K562 (cell line): ENCODE data around the gene RETN. TPM values are rescaled to one million over a fixed set of nuclear protein-coding genes. Genes with fewer than 3 reads are reported as not detected.

Experiments used
- ATAC-seq: fragments of 200-7000 bp; cut with Tn5 transposase; 3 replicates; pipeline ENCODE4 v1.9.1; 2020; ENCODE audit warnings: moderate library complexity
- BruUV-seq: library from RNA; stranded (reverse); fragments of 400-500 nt; replicated peaks from 2 replicates; lab custom pipeline; 2021; lab: Mats Ljungman, UMichigan
- CTCF ChIA-PET: fragments of 300-600 bp; formaldehyde crosslinking; extraction: SDS; loops from one replicate; lab custom pipeline; 2021; ENCODE audit warnings: low intra/inter-chr PET ratio; lab: Yijun Ruan, JAX
- POLR2A ChIA-PET: fragments of 300-600, 350-650 bp; sonication (Branson Sonifier 250); formaldehyde crosslinking; extraction: SDS; loops from one replicate; lab custom pipeline; 2021; ENCODE audit warnings: antibody characterized with exemption, inconsistent platforms; lab: Yijun Ruan, JAX
- DNase-seq, 4 experiments: peaks; one replicate each; pipeline versions ENCODE4 v3.0.0 to v3.0.0-alpha.2; 2011 to 2018; ENCODE audit warnings: low spot score in 3 of 4, mixed read lengths in 3 of 4; ENCODE audit errors: extremely low read depth in 1 of 4
- FAIRE-seq: peaks from 2 replicates; lab custom pipeline; 2011; peaks lifted over from hg19 to GRCh38; lab: Jason Lieb, UNC
- H2AFZ ChIP-seq: 2 replicates; pipeline ENCODE4 v1.6.0; 2011; ENCODE audit warnings: low read depth, low read length, control low read depth, inconsistent platforms
- H3K27ac ChIP-seq: fragments of 200-600 bp; 3 replicates; pipeline ENCODE4 v1.8.0; 2011; ENCODE audit warnings: low read depth, mild to moderate bottlenecking, control low read depth, inconsistent platforms, low read length, moderate library complexity, mixed read lengths; ENCODE audit errors: extremely low read depth
- H3K27me3 ChIP-seq, 2 experiments: fragments of 300-600 bp in 1 of 2; 2 replicates in 1 of 2; 3 replicates in 1 of 2; pipeline versions ENCODE4 v1.6.0 to v1.8.0; 2011; ENCODE audit warnings: inconsistent platforms in 2 of 2, low read length in 2 of 2, mild to moderate bottlenecking in 1 of 2, mixed read lengths in 1 of 2, moderate library complexity in 1 of 2; ENCODE audit not compliant: control insufficient read depth in 2 of 2, insufficient read depth in 2 of 2
- H3K36me3 ChIP-seq: fragments of 300-600 bp; 3 replicates; pipeline ENCODE4 v1.8.0; 2011; ENCODE audit warnings: mild to moderate bottlenecking, low read length, inconsistent platforms; ENCODE audit not compliant: control insufficient read depth, insufficient read depth
- H3K4me1 ChIP-seq, 2 experiments: fragments of 200-600 bp in 1 of 2; replicated peaks in 1 of 2; 2 replicates in 1 of 2; 3 replicates in 1 of 2; pipeline versions ENCODE4 v1.5.1 to v1.8.0; 2011; ENCODE audit warnings: inconsistent platforms in 2 of 2, low read length in 2 of 2, mild to moderate bottlenecking in 1 of 2, mixed read lengths in 1 of 2, moderate library complexity in 1 of 2; ENCODE audit not compliant: control insufficient read depth in 2 of 2, insufficient read depth in 2 of 2
- H3K4me2 ChIP-seq: 2 replicates; pipeline ENCODE4 v1.6.1; 2011; ENCODE audit warnings: low read length, control low read depth, inconsistent platforms, mixed read lengths; ENCODE audit not compliant: insufficient read depth
- H3K4me3 ChIP-seq: fragments of 200-600 bp; sonication (generic), shearing (Covaris generic); 2 replicates; pipeline ENCODE4 v1.5.1; 2016; ENCODE audit warnings: control low read depth, inconsistent platforms
- H3K79me2 ChIP-seq: fragments of 200-600 bp; 3 replicates; pipeline ENCODE4 v1.8.0; 2011; ENCODE audit warnings: low read length, inconsistent platforms; ENCODE audit not compliant: control insufficient read depth, insufficient read depth
- H3K9ac ChIP-seq, 2 experiments: 2 replicates each; pipeline versions ENCODE4 v1.6.0 to v1.6.1; 2011; ENCODE audit warnings: low read depth in 2 of 2, low read length in 2 of 2, control low read depth in 1 of 2, inconsistent platforms in 1 of 2, mild to moderate bottlenecking in 1 of 2, mixed read lengths in 1 of 2; ENCODE audit not compliant: insufficient read depth in 1 of 2
- H3K9me1 ChIP-seq: one replicate; pipeline ENCODE4 v1.6.0; 2011; ENCODE audit warnings: inconsistent platforms, mild to moderate bottlenecking, low read length, moderate library complexity; ENCODE audit not compliant: control insufficient read depth, insufficient read depth
- H3K9me3 ChIP-seq: replicated peaks from 2 replicates; pipeline ENCODE4 v1.5.1; 2011; ENCODE audit warnings: low read depth, low read length, inconsistent platforms; ENCODE audit not compliant: control insufficient read depth, insufficient read depth
- H4K20me1 ChIP-seq: replicated peaks from 2 replicates; pipeline ENCODE4 v1.6.1; 2011; ENCODE audit warnings: low read length, inconsistent platforms, mixed read lengths; ENCODE audit not compliant: control insufficient read depth, insufficient read depth
- ASH1L ChIP-seq: fragments of 450-650 bp; IDR thresholded peaks from 2 replicates; pipeline ENCODE4 v1.6.1; 2018; ENCODE audit warnings: borderline replicate concordance, mild to moderate bottlenecking, low read depth; ENCODE audit not compliant: partially characterized antibody
- KLF16 ChIP-seq: IDR thresholded peaks from 2 replicates; pipeline ENCODE4 v1.6.1; 2016; ENCODE audit warnings: antibody characterized with exemption
- NELFE ChIP-seq: IDR thresholded peaks from 2 replicates; pipeline ENCODE4 v1.6.1; 2011; ENCODE audit warnings: mild to moderate bottlenecking; ENCODE audit not compliant: insufficient read depth, insufficient read length
- POLR2H ChIP-seq: IDR thresholded peaks from 2 replicates; pipeline ENCODE4 v1.6.1; 2016; ENCODE audit warnings: missing genetic modification characterization, low read depth, mild to moderate bottlenecking, control low read depth, missing compliant biosample characterization, moderate library complexity
- RNF2 ChIP-seq: sonication (generic); IDR thresholded peaks from 2 replicates; pipeline ENCODE4 v1.6.1; 2016
- SETDB1 ChIP-seq: IDR thresholded peaks from one replicate; pipeline ENCODE4 v1.6.1; 2012; ENCODE audit warnings: low read length, control low read depth, inconsistent platforms
- TBL1XR1 ChIP-seq, 2 experiments: IDR thresholded peaks; 2 replicates each; pipeline ENCODE4 v1.6.1; 2012; ENCODE audit warnings: improper control_type of control experiment in 2 of 2, low read length in 2 of 2, mild to moderate bottlenecking in 1 of 2
- ZBED1 ChIP-seq: IDR thresholded peaks from 2 replicates; pipeline ENCODE4 v1.6.1; 2014
- ZNF197 ChIP-seq: fragments of 200-800 bp; sonication (Bioruptor generic); IDR thresholded peaks from 2 replicates; pipeline ENCODE4 v1.6.1; 2016; ENCODE audit warnings: low read depth, missing genetic modification characterization, missing compliant biosample characterization
- ZNF239 ChIP-seq: fragments of 250-450 bp; sonication (Bioruptor Pico); IDR thresholded peaks from 2 replicates; pipeline ENCODE4 v1.4.0; 2020; ENCODE audit warnings: mild to moderate bottlenecking
- WGBS: fragments of 100-300 bp; shearing (Covaris generic); methylation state at CpG from one replicate; pipeline ENCODE4 v1.1.6; 2016; ENCODE audit warnings: low coverage, mixed read lengths; ENCODE audit not compliant: insufficient coverage; ENCODE audit errors: missing lambda C conversion rate; 5-methylcytosine and 5-hydroxymethylcytosine counted together
- in situ Hi-C: fragments of 300-500 bp; cut with MboI; formaldehyde crosslinking; loops from 4 replicates; pipeline ENCODE4 v1.15.0; 2018; ENCODE audit warnings: inconsistent platforms, mixed read lengths
- intact Hi-C: fragments of 100-400 bp; cut with micrococcal nuclease; formaldehyde crosslinking; loops from 2 replicates; pipeline ENCODE4 v1.14.2; 2022
- polyA plus RNA-seq, 8 experiments: library from polyadenylated mRNA; depleted of rRNA in 4 of 8; stranded (reverse) in 5 of 8; unstranded in 3 of 8; fragments of >200 nt; fragmentation: Nextera tagmentation in 2 of 8; fragmentation: Illumina TruSeq in 1 of 8; extraction: Ambion mirVana in 2 of 8; extraction: Trizol in 1 of 8; gene quantifications; 2 replicates each; pipeline versions ENCODE4 v1.2.1 to v1.2.3, GENCODE V29; 2011 to 2014; ENCODE audit warnings: inconsistent platforms in 1 of 8, missing spikeins in 1 of 8
- total RNA-seq, 7 experiments: library from RNA; depleted of rRNA in 6 of 7; stranded (reverse); fragments of >200 nt in 6 of 7; fragmentation: Illumina TruSeq in 2 of 7; extraction: Trizol in 2 of 7; gene quantifications; 2 replicates each; pipeline versions ENCODE4 v1.2.1 to v1.2.3, GENCODE V29; 2011 to 2021; ENCODE audit warnings: low replicate concordance in 1 of 7
- TF ChIP-seq, protein P1 (sequence below), 3 experiments: fragments of 200-800 bp in 1 of 3; sonication (Bioruptor generic) in 1 of 3; sonication (generic) in 1 of 3; formaldehyde crosslinking in 1 of 3; IDR thresholded peaks; 2 replicates each; pipeline versions ENCODE4 v1.6.1 to v1.8.0; 2016 to 2022; ENCODE audit warnings: mild to moderate bottlenecking in 2 of 3, missing compliant biosample characterization in 2 of 3, missing genetic modification characterization in 2 of 3, missing genetic modification reagents in 1 of 3
- TF ChIP-seq, protein P2 (sequence below): fragments of 250-450 bp; sonication (Bioruptor Pico); IDR thresholded peaks from 2 replicates; pipeline ENCODE4 v1.8.0; 2021; ENCODE audit warnings: borderline replicate concordance, mild to moderate bottlenecking, moderate library complexity; ENCODE audit not compliant: poor library complexity, severe bottlenecking

RETN gene
- total and polyA plus RNA-seq, 9 of the 15 experiments (the other 6 are each of a cell fraction or from before 2014, with no cell fraction given): not detected

DNA sequence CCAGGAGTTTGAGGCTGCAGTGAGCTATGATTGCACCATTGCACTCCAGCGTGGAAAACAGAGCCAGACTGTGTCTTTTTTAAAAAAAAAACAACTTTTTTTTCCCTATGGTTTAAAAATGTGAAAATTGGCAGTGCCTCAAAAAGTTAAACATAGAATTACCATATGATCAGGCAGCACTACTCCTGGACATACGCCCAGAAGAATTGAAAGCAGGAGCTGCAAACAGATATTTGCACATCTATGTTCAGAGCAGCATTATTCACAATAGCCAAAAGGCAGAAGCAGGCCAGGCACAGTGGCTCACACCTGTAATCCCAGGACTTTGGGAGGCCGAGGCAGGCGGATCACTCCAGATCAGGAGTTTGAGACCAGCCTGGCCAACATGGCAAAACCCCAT lies 3.8 kb upstream of the RETN start:
- in situ Hi-C loops: no loop called here
- BruUV-seq: no TSS peak
- intact Hi-C loops: no loop called here
- Histone ChIP-seq H4K20me1 (no peaks in the 10 kb centered on the region), H3K79me2 (no peaks in the 10 kb centered on the region), H3K4me2 (no peak overlapping the region), H3K27me3 (peaks cover 17 to 33% of the 10 kb centered on the region in 2 experiments; a peak in 4 of 5 replicates), H3K9me1 (no peaks in the 10 kb centered on the region), H3K4me3 (no peak overlapping the region), H3K27ac (no peak overlapping the region), H2AFZ (no peak overlapping the region), H3K36me3 (no peaks in the 10 kb centered on the region), H3K9me3 (no peaks in the 10 kb centered on the region), H3K9ac (no peak overlapping the region), H3K4me1 (peaks cover 0 to 5% of the 10 kb centered on the region in 2 experiments; a peak in 2 of 5 replicates)
- DNase-seq: no peak
- 2% methylated on average over 4 of the region's 4 CpGs for WGBS
- ATAC-seq: no peak
- FAIRE-seq: no peak
- POLR2A ChIA-PET: no interaction called here
- CTCF ChIA-PET: no interaction called here
- TF ChIP-seq, protein P1, sequence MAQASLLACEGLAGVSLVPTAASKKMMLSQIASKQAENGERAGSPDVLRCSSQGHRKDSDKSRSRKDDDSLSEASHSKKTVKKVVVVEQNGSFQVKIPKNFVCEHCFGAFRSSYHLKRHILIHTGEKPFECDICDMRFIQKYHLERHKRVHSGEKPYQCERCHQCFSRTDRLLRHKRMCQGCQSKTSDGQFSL (CRISPR knock-in tag; IDR thresholded peaks at IDR 0.05): no peak
- TF ChIP-seq, protein P1 (tag; IDR thresholded peaks at IDR 0.05): no peak
- TF ChIP-seq ZNF239: no peak

DNA sequence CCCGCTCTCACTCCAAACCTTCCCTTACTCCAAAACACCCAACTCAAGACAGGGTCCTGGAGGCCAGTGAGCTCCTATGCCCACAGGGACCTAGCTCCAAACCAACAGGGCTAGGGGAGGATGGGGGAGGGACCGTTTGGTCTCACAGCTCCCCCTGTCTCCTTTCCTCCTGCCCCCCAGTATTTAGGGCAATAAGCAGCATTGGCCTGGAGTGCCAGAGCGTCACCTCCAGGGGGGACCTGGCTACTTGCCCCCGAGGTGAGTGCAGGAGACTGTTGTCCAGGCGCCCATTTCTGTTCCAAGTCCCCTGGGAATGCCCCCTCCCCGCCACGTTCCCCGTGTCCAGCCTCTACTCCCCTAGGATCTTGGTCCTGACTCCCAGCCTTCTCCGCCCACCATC lies 792 bp downstream of the RETN start:
- Histone ChIP-seq H3K4me1 (peaks cover 0 to 10% of the 10 kb centered on the region in 2 experiments; a peak in 2 of 5 replicates), H3K27ac (no peak overlapping the region), H4K20me1 (no peaks in the 10 kb centered on the region), H3K4me2 (no peak overlapping the region), H3K9me1 (no peaks in the 10 kb centered on the region), H3K4me3 (no peak overlapping the region), H3K27me3 (peaks cover 21 to 39% of the 10 kb centered on the region in 2 experiments; a peak in 4 of 5 replicates), H3K9me3 (peaks cover 5% of the 10 kb centered on the region; the same call in 1 of the 2 replicates), H3K9ac (no peak overlapping the region; a peak in 1 of 4 replicates), H2AFZ (no peak overlapping the region), H3K36me3 (no peaks in the 10 kb centered on the region), H3K79me2 (no peaks in the 10 kb centered on the region)
- intact Hi-C loops (no loop called here), in situ Hi-C loops (no loop called here)
- DNase-seq (no peak), FAIRE-seq (no peak), ATAC-seq (no peak)
- POLR2A ChIA-PET: no interaction called here
- no TSS peak for BruUV-seq
- WGBS: 4% methylated on average over 7 of the region's 9 CpGs
- CTCF ChIA-PET: no interaction called here
- TF ChIP-seq ZBED1 (no peak), NELFE (no peak), POLR2H (tag) (no peak), ZNF197 (CRISPR knock-in tag) (no peak), RNF2 (no peak), KLF16 (no peak), SETDB1 (no peak), ASH1L (no peak), TBL1XR1 (IDR thresholded peaks at IDR 0.05; ENCODE audit: low read length in 2 of 2) (no peak)
- TF ChIP-seq, protein P2, sequence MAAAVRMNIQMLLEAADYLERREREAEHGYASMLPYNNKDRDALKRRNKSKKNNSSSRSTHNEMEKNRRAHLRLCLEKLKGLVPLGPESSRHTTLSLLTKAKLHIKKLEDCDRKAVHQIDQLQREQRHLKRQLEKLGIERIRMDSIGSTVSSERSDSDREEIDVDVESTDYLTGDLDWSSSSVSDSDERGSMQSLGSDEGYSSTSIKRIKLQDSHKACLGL (CRISPR knock-in tag): no peak
